GM21723 (cell line): ENCODE measurements around the gene DGCR2.
"Not testable (repeated sequence)": the region's sequence is repeated elsewhere in the genome, so short reads cannot be mapped to it uniquely, and the experiment has no call there.

Experiments
- ATAC-seq: cut with Tn5 transposase; IDR thresholded peaks from one replicate; pipeline ENCODE4 v1.9.1; 2021; ENCODE audit warnings: mild to moderate bottlenecking, moderate library complexity; ENCODE audit not compliant: unreplicated experiment

Gene DGCR2

DNA sequence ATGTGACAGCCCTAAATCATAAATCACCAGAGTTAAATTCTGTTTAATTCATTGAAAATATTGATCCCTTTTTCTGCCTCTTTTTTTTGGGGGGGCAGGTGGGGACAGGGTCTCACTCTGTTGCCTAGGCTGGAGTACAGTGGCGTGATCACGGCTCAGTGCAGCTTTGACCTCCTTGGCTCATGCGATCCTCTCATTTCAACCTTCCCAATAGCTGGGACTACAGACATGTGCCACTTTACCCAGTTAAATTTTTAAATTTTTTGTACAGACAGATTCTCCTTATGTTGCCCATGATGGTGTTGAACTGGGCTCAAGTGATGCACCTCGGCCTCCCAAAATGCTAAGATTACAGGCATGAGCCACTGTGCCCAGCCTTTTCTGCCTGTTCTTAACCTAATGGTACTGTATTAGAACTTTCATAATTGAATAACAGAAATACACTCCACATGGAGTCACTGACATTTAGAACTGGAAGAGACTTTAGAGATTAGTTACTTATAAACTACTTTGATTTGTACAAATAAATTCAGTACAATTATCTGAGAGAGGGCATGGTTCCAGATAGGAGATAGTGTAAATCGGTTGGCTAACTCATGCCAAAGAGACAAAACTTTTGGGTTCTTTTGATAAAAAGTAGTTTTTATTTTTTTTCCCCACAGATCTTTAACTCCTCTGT, 109.8 kb downstream of the DGCR2 start:
- ATAC-seq, result no peak

- ATAC-seq, result not testable (repeated sequence)
Observed at GRCh38 chr22:19011611-19012010, 110.6 kb downstream of the DGCR2 start.

DNA sequence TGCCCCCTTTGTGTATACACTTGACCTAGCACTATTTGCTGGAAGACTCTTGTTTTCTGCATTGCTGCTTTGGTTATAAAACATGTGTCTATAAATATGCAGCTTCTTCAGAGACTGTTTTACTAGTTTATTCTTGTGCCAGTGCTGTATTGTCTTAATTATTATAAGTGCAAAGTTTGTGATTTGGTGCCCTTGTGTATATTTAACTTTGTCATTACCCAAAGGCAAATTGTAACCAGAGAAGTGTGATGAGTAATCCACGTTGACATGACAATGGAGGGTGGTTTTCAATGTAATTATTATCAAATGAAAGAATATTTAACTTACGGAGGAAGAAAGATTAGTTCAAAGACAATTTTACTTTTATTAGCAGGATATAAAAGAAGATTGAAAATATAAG, 111.1 kb downstream of the DGCR2 start:
- no peak for ATAC-seq

GRCh38 chr22:19005905-19006304, 116.3 kb downstream of the DGCR2 start:
- no peak for ATAC-seq

GRCh38 chr22:19004471-19004870, 117.7 kb downstream of the DGCR2 start:
- no peak for ATAC-seq

DNA sequence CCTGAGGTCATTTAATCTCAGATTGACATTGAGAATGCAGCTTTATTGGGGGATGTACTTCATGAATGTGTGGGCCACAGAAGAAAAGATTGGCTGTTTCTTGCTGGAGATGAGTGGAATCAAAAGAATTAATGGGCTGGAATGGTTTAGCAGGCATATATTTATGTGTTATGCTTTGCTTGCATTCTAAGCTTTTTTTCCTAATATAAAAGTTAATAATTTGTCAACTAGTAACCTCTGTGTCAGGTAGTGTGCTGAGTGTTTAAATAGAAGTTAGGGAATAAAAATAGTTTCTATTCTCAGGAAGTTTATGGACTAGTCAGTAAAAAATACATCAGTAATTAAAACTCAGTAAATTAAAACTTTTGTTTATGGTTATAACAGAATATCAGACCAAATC, 118.7 kb downstream of the DGCR2 start:
- no peak for ATAC-seq

GRCh38 chr22:19002684-19003038, 119.6 kb downstream of the DGCR2 start:
- no peak for ATAC-seq

DNA sequence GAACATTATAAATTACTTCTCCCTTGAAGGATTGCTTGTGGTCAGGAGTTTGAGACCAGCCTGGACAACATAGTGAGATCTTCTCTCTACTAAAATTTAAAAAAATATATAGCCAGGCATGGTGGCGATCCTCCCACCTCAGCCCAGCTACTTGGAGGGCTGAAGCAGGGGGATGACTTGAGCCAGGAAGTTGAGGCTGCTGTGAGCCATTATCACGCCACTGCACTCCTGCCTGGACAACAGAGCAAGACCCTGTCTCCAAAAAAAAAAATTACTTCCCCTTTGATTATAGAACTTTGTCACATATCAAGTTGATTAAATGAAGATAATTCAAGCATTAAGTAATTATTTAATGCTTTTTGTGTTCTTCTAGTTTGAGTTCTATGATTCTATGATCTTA, 121.0 kb downstream of the DGCR2 start:
- ATAC-seq, result no peak

DNA sequence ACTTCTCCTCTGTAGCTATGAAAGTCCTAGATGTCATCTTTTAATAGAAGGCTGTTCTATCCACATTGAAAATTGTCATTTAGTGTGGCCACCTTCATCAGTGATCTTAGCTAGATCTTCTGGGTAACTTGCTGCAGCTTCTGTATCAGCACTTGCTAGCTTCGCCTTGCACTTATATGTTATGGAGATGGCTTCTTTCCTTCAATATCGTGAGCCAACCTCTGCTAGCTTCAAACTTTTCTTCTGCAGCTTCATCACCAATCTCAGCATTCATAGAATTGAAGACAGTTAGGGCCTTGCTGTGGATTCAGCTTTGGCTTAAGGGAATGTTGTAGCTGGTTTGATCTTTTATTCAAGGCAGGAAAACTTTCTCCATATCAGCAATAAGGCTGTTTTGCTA, 122.1 kb downstream of the DGCR2 start:
- not testable (repeated sequence) for ATAC-seq

DNA sequence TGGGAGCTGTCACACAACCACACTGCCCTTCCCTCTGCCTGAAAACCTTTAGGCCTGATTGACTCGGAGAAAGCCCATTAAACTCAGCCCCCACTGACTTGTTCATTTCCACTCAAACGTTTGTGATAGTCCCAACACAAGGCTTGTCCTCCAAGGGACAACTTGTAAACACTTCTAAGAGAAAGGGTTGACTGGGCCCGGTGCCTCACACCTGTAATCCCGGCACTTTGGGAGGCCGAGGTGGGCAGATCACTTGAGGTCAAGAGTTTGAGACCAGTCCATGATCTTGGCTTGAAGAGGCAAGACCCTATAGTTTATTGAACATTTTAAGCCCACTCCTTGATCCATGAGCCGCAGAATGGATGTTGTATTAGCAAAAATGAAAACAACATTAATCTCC, 122.8 kb downstream of the DGCR2 start:
- ATAC-seq, result no peak

- ATAC-seq, result no peak
Observed at GRCh38 chr22:18999008-18999407, 123.2 kb downstream of the DGCR2 start.

GRCh38 chr22:18997925-18998315, 124.3 kb downstream of the DGCR2 start:
- ATAC-seq, result no peak

DNA sequence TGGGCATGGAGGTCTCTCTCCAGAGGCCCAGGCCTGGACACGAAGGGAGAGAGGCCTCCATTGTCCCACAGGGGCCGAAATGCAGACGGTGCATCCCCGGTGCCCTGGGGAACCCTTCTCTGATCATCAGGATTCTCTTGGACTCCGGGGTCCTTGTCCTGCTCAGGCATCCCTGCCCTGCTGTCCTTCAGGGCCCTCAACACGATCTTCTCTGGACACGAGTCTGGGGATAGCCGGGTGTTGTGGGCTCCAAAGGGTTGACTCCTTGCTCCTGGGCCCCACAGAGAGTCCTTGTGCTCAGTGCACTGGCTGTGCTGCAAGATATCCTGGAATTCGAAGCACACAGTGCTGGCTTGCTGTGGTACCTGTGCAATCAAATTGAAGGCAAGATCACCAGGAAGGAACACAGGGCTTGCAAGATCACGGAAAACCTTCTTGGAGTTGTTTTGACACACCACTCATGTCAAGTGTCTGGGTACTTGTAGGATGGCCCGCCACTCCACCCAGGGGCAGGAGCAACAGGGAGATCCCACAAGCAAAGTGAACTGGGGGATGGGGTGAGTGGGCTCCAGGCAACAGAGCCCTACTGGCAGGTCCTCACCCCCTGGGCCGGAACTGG, 124.8 kb downstream of the DGCR2 start:
- ATAC-seq, result no peak

- ATAC-seq, result no peak
Observed at GRCh38 chr22:18996376-18996900, 125.8 kb downstream of the DGCR2 start.

DNA sequence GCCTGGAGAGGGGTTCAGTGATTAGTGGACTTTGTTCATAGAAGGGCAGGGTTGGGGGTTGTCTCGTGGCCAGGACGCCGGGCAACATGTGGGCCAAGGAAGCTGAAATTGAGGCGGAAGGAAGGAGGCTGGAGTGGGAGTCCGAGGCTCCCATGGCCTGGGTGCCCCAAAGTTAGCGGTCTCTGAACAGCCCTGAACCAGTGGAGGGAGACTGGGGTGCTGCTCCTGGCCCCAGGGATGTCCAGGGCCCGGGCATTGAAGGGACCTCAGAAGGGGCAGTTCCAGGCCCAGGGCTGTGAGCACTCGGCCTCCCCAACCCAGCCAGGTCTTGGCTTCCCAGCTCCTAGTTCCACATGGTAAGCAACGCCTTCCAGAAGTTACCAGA, 126.9 kb downstream of the DGCR2 start:
- no peak for ATAC-seq

- ATAC-seq, result no peak
Observed at GRCh38 chr22:18994701-18995326, 127.4 kb downstream of the DGCR2 start.

- ATAC-seq, result no peak
Observed at GRCh38 chr22:18994056-18994455, 128.2 kb downstream of the DGCR2 start.

- ATAC-seq, result no peak
Observed at GRCh38 chr22:18992543-18993198, 129.5 kb downstream of the DGCR2 start.

DNA sequence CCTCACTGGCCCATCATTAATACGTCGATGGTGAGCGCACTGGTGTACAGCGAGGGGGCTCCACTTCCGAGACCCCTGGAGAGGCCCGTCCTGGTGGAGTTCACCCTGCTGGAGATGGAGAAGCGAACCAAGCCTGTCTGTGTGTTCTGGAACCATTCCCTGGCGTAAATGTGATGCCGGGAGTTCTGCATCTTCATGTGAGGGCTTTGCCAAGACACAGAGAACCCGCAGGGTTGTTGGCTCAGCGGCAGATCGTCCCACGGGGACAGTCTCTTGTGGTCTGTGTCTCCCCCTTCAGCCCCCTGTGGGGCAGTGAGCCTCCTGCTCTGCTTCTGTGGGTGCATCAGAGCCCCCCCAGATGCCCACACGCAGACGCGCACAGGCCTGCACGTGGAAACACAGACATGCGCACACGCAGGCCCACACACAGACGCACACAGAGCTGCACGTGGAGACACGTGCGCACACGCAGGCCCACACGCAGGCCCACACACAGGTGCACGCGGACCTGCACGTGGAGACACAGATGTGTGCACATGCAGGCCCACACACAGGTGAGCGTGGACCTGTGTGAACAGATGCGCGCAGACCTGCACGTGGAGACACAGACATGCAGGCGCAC, 130.3 kb downstream of the DGCR2 start:
- no peak for ATAC-seq

DNA sequence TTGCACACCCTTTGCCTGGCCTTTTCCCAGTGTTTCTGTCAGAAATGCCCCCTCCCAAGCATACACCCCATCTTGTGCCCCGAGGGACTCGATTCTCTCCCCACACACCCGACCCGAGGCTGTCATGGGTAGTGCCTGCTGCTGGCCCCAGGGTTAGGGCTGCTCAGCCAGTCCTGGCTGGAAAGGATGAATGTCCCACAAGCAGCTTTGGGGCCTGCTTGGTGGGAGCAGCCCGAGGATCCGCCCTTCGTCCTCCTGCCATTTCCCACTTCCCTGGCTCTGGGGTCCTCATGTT, 131.1 kb downstream of the DGCR2 start:
- ATAC-seq, result no peak

- no peak for ATAC-seq
Observed at GRCh38 chr22:18990355-18991137, 131.7 kb downstream of the DGCR2 start.
